K562 treated with DMSO at 1 percent for 12 hours (cell line): ENCODE measurements around the gene EBNA1BP2. TPM values are rescaled to one million over a fixed set of nuclear protein-coding genes. Genes with fewer than 3 reads are reported as not detected.

ENCODE experiments used
- total RNA-seq: library from RNA; unstranded; fragments of 300-600 nt; gene quantifications from 2 replicates; pipeline ENCODE4 v1.2.3, GENCODE V29; 2022; ENCODE audit not compliant: insufficient read depth

EBNA1BP2 gene
- total RNA-seq, result 79.3 and 83.8 TPM in 2 replicates

GRCh38 chr1:43171876-43172526, at the start of gene EBNA1BP2, which contains the start of gene CFAP57:
Gene EBNA1BP2 (minus strand): TSS chr1:43172290. CDS start chr1:43172118, 172 bp downstream.
Gene CFAP57 (plus strand): TSS chr1:43172330. CDS start chr1:43172754, 424 bp downstream.

Other genes with a start within 250 kb of the EBNA1BP2 start
- gene SLC2A1, start 213.4 kb downstream of the EBNA1BP2 start, total RNA-seq, result 12.9 and 22.6 TPM in 2 replicates
- not detected in 2 replicates for gene CFAP57, start within 50 bp of the EBNA1BP2 start, total RNA-seq
- gene TMEM125, start 97.7 kb upstream of the EBNA1BP2 start, total RNA-seq, result 0.37 and 0.49 TPM in 2 replicates
- not detected in 2 replicates for gene C1orf210, start 113.3 kb upstream of the EBNA1BP2 start, total RNA-seq
- gene TIE1, start 128.7 kb upstream of the EBNA1BP2 start, total RNA-seq, result not detected in 2 replicates
- gene MPL, start 165.5 kb upstream of the EBNA1BP2 start, total RNA-seq, result not detected in 2 replicates
- 133 and 164 TPM in 2 replicates for gene CDC20, start 186.7 kb upstream of the EBNA1BP2 start, total RNA-seq
- gene ELOVL1, start 195.7 kb upstream of the EBNA1BP2 start, total RNA-seq, result 85.5 and 124 TPM in 2 replicates
- gene MED8, start 217.5 kb upstream of the EBNA1BP2 start, total RNA-seq, result 53.9 and 68.7 TPM in 2 replicates
- gene SZT2, start 217.6 kb upstream of the EBNA1BP2 start, total RNA-seq, result 7.7 and 29.5 TPM in 2 replicates